Mucosa of gallbladder (tissue), 1 donor: ENCODE results near the gene INTS6. TPM values are rescaled to one million over a fixed set of nuclear protein-coding genes. Genes with fewer than 3 reads are reported as not detected.
"Not testable (repeated sequence)": the region's sequence is repeated elsewhere in the genome, so short reads cannot be mapped to it uniquely, and the experiment has no call there.

Source experiments
- DNase-seq: peaks from one replicate; pipeline ENCODE4 v3.0.0-alpha.2; 2020; ENCODE audit warnings: low spot score
- total RNA-seq: library from RNA; stranded (reverse); gene quantifications from one replicate; pipeline ENCODE4 v1.2.1, GENCODE V29; 2021
- donor health status: DM: no; HTN: no; CAD: no.

The INTS6 gene
- total RNA-seq, 1 donor from 2014 or later = 28.3 TPM

GRCh38 chr13:51415339-51415738, 37.5 kb downstream of the INTS6 start:
- not testable (repeated sequence) for DNase-seq

DNA sequence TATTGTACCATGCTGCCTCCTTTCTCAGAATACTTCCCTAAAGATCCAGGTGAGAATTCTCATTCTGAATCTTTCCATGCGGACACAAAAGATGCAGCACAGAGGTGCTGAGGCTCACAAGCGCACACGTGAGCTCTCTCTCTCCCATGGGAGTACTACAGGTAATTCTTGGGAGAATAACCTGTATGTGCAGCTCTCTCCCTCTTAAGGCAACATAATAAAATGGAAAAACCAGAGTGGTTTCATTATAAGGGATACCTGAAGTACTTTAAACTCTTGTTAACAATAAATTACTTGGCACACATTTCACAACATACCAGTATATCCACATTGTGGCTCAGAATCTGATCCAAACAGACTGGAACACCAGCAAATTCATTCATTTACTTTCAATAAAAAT, 40.4 kb downstream of the INTS6 start:
- no peak for DNase-seq

GRCh38 chr13:51405176-51405575, 47.7 kb downstream of the INTS6 start:
- DNase-seq = no peak

DNA sequence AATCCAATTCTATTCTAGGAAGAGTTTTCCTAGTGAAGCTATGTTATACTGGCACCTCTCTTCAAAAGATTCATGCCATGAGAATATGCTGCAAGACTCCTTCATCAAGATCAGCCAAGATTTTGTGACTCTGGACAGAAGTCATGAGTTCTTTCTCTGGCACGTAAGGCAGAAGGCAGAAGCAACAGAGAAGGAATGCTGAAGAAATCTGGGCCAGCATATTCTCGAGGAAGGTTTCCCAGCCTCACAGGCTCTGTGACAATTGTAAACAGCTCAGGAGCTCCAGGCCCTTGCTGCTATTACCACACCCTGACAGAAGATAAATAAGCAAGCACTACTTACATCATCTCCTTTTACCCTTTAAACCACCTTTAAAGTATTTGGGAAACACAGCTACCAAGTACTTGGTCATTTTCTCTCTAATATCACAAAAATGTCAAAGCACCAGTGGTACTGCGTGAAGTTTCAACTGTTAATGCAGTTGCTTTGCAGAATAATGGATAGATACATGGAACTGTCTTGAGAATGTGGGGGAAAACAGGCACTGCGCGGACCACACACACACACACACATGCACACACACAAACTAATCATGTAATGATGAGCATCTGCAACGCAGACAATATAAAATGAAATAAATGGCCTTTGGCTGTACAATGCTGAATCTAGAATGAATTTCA, 55.4 kb downstream of the INTS6 start:
- peak; percentile 42 for DNase-seq

DNA sequence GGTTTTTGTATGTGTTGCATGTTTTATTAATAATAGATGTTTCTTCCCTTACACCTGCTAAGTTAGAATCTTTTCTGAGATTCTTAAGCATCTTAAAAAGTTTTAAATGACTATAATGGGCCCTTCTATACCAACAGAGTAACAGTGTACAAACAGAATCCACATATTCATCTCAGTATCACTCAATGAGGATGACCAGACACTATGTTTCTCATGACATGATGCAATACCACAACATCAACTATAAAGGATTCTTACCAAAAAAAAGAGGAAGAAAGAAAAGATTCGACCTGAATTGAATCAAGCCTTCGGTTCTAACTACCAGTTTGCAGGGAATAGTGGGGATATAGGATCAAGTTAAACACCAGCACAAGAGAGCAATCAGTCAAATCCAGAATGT, 56.5 kb downstream of the INTS6 start:
- DNase-seq = no peak

DNA sequence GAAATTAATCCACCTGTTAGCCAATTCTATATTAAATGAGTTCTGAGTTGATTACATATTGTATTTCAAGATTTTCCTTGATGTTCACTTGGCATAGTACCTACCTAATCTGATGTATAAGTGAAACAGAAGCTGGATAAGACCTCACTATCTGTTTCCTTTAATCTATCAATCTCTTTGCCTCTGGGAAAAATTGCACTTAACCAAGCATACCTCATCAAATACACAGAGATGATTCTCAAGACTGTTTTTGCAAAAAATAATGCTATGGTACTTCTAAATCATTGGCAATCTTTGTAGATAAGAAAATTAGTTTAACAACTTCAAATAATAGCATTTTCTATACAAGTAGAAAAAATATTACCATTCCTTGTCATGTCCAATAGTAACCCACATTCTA, 58.1 kb downstream of the INTS6 start:
- no peak for DNase-seq

GRCh38 chr13:51385114-51385513, 67.7 kb downstream of the INTS6 start:
- DNase-seq = no peak

GRCh38 chr13:51380269-51380668, 72.6 kb downstream of the INTS6 start:
- DNase-seq = no peak

DNA sequence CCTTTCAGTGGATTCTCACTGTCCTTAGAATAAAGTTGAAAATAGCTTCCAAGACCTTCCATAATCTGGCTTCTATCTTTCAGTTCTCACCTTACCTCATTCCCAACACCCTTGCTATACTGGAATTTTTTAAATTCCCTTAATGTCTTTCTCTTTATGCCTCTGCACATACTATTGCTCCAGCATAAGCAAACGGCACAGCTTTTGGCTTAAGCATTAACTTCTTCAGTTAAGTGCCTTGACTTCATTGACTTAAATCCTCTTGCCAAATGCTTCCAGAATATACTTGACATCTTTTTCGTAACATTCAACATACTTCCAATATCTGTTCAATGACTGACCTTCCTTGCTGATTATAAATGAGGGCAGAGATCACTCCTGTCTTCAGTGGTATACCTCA, 79.4 kb downstream of the INTS6 start:
- DNase-seq = no peak

- DNase-seq = no peak
These were observed 81.0 kb downstream of the INTS6 start for GRCh38 chr13:51371768-51372399.

DNA sequence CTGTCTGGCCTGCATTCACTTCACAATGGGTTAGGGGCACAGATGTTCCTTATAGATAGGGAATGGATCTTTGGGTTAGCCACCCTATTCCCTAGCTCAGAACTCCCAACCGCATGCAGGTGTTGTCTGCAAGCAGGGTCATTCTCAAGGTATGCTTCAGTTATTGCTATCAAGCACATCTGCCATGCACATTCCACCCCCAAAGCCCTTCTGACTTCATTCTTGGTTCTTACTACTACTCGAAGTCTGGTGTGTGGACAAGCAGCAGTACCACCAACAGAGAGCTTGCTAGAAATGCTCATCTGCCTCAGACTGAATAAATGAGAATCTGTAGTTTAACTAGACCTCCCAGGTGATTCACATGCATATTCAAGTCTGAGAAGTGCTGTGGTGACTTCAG, 82.0 kb downstream of the INTS6 start:
- DNase-seq = no peak

- no peak for DNase-seq
These were observed 82.7 kb downstream of the INTS6 start for GRCh38 chr13:51370116-51370515.

DNA sequence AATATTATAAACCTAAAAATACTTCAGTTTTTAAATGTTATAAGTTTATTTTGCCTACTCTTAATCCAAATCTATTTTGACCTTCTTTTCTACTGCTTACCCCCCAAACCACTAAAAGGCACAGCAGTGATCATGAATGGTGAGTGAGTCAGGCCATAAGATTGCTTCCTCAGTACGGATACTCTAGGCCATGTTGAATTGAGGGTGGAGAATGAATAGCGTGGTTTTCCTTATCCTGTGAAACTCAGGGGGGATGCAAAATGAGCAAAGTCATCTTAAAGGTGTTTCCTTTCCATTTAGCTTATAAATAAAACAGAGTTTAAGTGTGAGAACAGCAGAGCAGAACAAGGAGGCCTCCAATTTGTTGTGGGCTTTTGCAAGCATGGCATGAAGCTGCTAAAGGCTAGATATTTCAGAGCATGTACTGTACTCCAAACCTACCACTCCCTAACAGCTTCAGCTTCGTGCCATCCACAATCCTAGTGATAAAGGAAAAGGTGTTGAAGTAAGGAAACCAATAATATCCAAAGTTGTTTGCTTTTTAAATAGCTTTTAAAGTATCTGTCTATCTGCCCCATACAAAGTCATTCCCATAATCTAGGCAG, 88.3 kb downstream of the INTS6 start:
- no peak for DNase-seq

DNA sequence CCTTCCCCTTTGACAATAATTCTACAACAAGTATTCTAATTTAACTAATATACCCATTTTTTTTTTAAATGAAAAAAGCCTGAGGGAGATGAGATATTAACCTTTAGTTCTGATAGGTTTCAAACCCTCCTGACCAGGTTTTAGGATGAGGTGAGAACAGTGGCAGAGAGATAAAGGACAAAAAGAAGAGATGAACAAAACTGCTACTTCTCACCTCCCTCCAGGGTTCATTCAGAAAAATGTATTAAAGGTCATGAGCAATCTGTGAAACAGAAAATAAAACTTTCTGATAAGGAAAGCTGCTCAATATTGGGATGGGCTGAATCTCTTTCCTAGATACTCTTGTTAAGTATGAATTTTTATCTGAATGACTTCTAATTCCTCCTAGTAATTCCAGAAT, 89.2 kb downstream of the INTS6 start:
- no peak for DNase-seq

DNA sequence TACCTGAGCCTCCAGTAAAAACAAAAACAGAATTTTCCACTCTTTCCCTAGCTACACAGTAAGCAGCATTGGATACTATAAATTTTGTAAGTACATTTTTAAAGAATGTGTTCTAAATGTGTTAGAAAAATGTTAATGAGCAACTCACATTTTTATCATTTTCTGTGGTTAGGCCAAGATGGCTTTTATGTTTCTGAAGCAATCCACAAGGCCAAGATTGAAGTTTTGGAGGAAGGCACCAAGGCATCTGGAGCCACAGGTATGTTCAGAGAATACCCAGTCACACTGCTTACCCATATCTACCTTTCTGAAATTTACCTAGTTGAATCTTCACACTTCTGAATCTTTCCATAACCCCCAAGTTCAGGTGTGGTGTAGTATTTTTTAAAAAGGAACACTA, 91.7 kb downstream of the INTS6 start:
- DNase-seq = no peak

DNA sequence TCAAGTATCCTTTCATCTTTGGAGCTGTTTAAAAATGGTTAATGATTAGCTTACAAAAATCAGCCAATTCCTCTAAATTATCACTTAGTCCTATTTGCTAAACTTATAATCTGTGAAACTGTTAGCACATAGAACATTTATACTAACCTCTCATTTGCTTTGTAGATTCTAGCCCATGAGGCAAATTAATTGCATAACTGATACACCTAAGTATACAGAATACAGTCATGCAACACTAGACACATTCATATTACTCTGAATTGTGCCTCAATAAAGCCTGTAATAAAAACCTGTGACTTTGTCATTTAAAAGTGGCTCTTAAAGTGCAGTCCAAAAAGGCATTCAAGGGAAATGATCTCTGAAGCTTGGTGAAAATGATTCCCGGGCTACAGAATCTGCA, 92.3 kb downstream of the INTS6 start:
- no peak for DNase-seq

- no peak for DNase-seq
These were observed 93.5 kb downstream of the INTS6 start for GRCh38 chr13:51359352-51359751.

DNA sequence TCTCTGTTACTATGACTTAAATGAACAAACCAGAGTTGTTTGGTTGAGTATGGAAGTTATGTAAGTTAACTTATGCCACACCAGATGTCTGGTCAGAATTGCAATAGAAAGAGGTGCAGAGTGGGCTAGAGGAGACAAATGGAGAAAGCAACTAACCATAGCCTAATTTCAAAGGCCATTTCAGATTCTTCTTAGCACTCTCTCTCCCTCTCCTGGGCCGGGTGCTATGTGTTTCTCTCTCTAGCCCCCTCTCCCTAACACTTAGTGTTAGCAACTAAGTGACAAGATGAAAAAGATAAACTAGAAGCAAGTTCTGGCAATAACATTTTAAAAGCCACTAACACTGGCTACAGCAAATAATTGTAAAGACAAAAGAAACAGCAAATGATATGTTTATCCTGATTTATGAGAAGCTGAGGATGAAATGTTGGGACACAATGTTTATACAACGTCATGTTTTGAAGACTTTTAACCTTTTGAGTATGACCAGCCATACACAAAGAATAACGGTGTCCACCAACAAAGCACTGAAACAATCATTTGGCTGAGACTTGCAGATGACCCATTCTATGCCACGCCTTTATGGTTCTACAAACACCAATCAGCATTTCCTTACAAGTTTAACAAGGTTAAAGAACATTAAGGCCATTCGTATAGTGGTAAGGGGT, 94.8 kb downstream of the INTS6 start:
- DNase-seq = no peak

DNA sequence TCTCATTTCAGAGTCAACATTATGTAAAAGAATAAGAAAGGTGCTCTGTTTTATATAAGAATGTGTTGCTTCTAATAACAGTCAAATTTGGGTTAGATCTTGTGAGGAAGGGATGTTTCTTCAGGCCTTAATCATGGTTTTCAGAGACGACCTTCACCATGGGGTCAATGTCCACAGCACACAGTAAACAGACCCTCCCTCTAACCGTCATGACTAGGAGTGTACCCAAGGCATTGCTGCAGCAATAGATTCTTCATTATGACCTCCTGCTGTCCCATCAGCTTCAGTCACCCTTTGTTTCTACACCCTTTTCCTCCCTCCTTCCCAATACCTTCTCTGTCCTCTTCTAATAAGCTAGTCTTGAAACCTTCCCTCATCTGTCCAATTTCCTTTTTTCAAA, 97.6 kb downstream of the INTS6 start:
- no peak for DNase-seq

GRCh38 chr13:51349016-51349415, 103.8 kb downstream of the INTS6 start:
- DNase-seq = no peak

GRCh38 chr13:51348069-51348967, 104.5 kb downstream of the INTS6 start:
- no peak for DNase-seq

DNA sequence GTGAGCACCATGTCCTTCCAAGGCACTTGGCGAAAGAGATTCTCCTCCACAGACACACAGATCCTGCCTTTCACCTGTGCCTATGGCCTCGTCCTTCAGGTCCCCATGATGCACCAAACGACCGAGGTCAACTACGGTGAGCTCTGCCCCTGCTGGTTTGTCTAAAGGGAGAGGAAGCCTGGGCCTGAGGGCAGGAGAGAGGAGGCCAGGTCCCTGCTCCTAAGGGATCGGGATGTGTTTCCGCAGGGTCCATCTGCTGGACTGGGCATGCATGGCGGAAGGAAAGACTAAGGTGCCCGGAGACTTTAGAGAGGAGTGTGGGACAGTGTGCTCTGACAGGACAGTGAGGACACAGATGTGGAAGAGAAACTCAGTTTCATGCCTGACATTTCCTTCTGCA, 105.7 kb downstream of the INTS6 start:
- no peak for DNase-seq
